GM10847 (cell line): ENCODE measurements around the gene MYO1A.

ENCODE experiments used
- POLR2A ChIP-seq: IDR thresholded peaks from 2 replicates; pipeline ENCODE4 v1.6.1; 2011; ENCODE audit not compliant: insufficient read length; ENCODE audit errors: extremely low read depth

Gene MYO1A

GRCh38 chr12:57058454-57058853, 8.5 kb upstream of the MYO1A start:
- no peak for TF ChIP-seq POLR2A

- TF ChIP-seq POLR2A: no peak
These were observed 7.3 kb upstream of the MYO1A start for GRCh38 chr12:57057067-57057751.

GRCh38 chr12:57055824-57056223, 5.9 kb upstream of the MYO1A start:
- TF ChIP-seq POLR2A: no peak

GRCh38 chr12:57051011-57051410, 1.1 kb upstream of the MYO1A start:
- TF ChIP-seq POLR2A: no peak

GRCh38 chr12:57049119-57049446, 846 bp downstream of the MYO1A start:
- no peak for TF ChIP-seq POLR2A

GRCh38 chr12:57048423-57049118, 1.4 kb downstream of the MYO1A start:
- no peak for TF ChIP-seq POLR2A

- TF ChIP-seq POLR2A: no peak
These were observed 1.9 kb downstream of the MYO1A start for GRCh38 chr12:57047981-57048380.

- no peak for TF ChIP-seq POLR2A
These were observed 2.7 kb downstream of the MYO1A start for GRCh38 chr12:57046947-57047890.

- TF ChIP-seq POLR2A: no peak
These were observed 3.7 kb downstream of the MYO1A start for GRCh38 chr12:57046086-57046791.

- TF ChIP-seq POLR2A: no peak
These were observed 5.0 kb downstream of the MYO1A start for GRCh38 chr12:57044889-57045288.

- no peak for TF ChIP-seq POLR2A
These were observed 5.5 kb downstream of the MYO1A start for GRCh38 chr12:57044468-57044867.

GRCh38 chr12:57042695-57043094, 7.2 kb downstream of the MYO1A start:
- no peak for TF ChIP-seq POLR2A

GRCh38 chr12:57040750-57041149, 9.2 kb downstream of the MYO1A start:
- no peak for TF ChIP-seq POLR2A

- TF ChIP-seq POLR2A: no peak
These were observed 9.7 kb downstream of the MYO1A start for GRCh38 chr12:57040211-57040610.

GRCh38 chr12:57039016-57039798, 10.7 kb downstream of the MYO1A start:
- TF ChIP-seq POLR2A: no peak

GRCh38 chr12:57037264-57037663, 12.7 kb downstream of the MYO1A start:
- TF ChIP-seq POLR2A: no peak
